Astrocyte of the cerebellum (primary cell): ENCODE data around the gene SMYD3.

Experiments
- DNase-seq: peaks from one replicate; pipeline ENCODE4 v3.0.0-alpha.2; 2011; ENCODE audit warnings: low read depth
- H3K4me3 ChIP-seq: 2 replicates; pipeline ENCODE4 v1.5.1; 2011; ENCODE audit warnings: mild to moderate bottlenecking, low read depth, low read length, moderate library complexity
- in situ Hi-C: cut with HindIII; loops from 2 replicates; pipeline ENCODE4 v1.10.0; 2017; ENCODE audit warnings: low sequenced_read_pairs
- TF ChIP-seq, protein P1 (sequence below): IDR thresholded peaks from 2 replicates; pipeline ENCODE4 v1.5.1; 2012; ENCODE audit warnings: low read length, low read depth, moderate library complexity, mild to moderate bottlenecking; ENCODE audit errors: missing control alignments

The SMYD3 gene

DNA sequence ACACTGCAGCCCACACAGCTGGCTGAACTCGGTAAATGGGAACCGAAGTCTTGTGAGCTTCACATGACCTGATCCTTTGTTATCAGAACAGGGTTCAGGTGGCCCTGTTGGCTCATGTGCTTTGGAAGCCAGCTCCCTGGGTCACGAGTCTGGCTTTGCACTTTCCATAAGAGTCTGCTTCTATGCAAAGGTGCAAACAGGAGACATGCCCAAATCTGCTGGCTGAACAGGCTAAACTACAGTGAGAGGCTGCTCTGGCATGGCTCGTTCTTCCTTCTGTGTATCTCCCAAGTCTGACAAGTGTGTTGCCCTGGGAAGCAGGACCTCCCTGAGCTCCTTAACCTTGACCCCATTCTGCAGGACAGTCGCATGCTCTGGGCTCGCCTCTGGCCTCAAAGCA is 802.7 kb downstream of the SMYD3 start:
- DNase-seq, result no peak
- in situ Hi-C loops, result no loop called here
- TF ChIP-seq, protein P1, sequence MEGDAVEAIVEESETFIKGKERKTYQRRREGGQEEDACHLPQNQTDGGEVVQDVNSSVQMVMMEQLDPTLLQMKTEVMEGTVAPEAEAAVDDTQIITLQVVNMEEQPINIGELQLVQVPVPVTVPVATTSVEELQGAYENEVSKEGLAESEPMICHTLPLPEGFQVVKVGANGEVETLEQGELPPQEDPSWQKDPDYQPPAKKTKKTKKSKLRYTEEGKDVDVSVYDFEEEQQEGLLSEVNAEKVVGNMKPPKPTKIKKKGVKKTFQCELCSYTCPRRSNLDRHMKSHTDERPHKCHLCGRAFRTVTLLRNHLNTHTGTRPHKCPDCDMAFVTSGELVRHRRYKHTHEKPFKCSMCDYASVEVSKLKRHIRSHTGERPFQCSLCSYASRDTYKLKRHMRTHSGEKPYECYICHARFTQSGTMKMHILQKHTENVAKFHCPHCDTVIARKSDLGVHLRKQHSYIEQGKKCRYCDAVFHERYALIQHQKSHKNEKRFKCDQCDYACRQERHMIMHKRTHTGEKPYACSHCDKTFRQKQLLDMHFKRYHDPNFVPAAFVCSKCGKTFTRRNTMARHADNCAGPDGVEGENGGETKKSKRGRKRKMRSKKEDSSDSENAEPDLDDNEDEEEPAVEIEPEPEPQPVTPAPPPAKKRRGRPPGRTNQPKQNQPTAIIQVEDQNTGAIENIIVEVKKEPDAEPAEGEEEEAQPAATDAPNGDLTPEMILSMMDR, result no peak
- no peak overlapping the region for H3K4me3 ChIP-seq

DNA sequence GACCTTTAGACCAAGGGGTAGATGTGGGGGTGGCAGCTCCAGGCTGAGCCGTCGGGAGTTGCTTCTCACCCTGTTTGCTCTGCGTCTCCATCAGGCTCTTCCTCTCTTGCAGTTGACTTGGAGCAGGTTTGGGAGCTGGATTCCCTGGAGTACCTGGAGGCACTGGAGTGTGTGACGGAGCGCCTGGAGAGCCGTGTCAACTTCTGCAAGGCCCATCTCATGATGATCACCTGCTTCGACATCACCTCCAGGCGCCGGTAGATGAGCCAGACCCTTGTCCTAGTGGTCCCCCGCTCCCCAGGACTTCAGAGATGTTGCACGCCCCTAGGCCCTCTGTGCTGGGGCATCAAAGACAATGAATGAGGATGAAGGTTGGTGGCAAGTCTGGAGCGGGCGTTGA is 804.7 kb downstream of the SMYD3 start:
- no peak for DNase-seq
- TF ChIP-seq, protein P1, result no peak
- in situ Hi-C loops, result no loop called here
- no peak overlapping the region for H3K4me3 ChIP-seq

DNA sequence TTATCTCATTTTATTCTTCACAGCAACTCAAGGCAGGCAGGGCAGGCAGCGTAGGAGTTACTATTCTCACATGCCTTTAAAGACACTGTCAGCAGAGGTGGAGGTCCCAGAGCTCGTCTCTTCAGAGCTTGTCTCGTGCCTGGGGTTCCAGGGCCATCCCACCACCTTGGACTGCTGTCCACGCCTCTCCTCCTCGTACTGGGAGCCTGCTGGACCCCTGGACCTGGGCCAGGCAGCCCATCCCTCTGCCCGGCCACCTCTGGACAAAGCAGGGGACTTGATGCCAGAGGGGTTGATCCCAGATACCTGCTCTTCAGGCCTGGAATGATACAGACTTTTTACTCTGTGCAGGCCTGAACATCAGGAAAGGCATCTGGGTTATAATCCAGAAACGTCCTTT is 805.4 kb downstream of the SMYD3 start:
- no peak for DNase-seq
- in situ Hi-C loops, result no loop called here
- TF ChIP-seq, protein P1, result no peak
- H3K4me3 ChIP-seq, result no peak overlapping the region

DNA sequence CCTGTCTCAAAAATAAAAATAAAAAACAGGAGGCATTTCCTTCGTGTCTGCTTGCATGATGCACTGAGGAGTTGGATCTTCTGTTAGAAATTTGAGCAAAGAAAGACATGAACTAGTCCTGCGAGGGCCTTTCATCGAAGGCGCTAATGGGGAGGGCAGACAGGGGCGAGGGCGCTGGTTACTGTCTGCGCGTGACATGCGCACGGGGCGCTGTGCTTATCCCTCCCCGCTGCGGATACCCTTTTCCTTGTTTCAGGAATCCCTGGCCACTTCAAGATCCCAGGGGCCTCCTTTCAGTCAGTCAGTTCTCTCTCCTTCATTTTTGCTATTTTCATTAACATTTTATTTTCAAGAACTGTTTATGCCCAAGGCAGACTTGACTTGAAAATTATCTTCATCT is 806.4 kb downstream of the SMYD3 start:
- no peak for DNase-seq
- TF ChIP-seq, protein P1, result no peak
- in situ Hi-C loops, result no loop called here
- no peak overlapping the region for H3K4me3 ChIP-seq
